A549 (cell line): Measurements from ENCODE around the gene PCDHGB5. TPM values are rescaled to one million over a fixed set of nuclear protein-coding genes. Genes with fewer than 3 reads are reported as not detected.

Experiments
- ATAC-seq, 2 experiments: fragments of 200-7000 bp in 1 of 2; fragments of >200 bp in 1 of 2; cut with Nextera tagmentation in 1 of 2; cut with Tn5 transposase in 1 of 2; 3 replicates each; pipeline versions ENCODE4 v1.8.0 to v1.9.1; 2018 to 2020; ENCODE audit warnings: mild to moderate bottlenecking in 1 of 2, moderate library complexity in 1 of 2
- CTCF ChIA-PET: fragments of 300-600 bp; sonication (Branson Sonifier 250); formaldehyde crosslinking; extraction: SDS; loops from one replicate; lab custom pipeline; 2021; ENCODE audit warnings: antibody characterized with exemption, inconsistent platforms; lab: Yijun Ruan, JAX
- POLR2A ChIA-PET: fragments of 350-600 bp; formaldehyde crosslinking; extraction: SDS; loops from one replicate; lab custom pipeline; 2021; ENCODE audit warnings: antibody characterized with exemption, inconsistent platforms; lab: Yijun Ruan, JAX
- DNase-seq, 2 experiments: peaks; one replicate each; pipeline versions ENCODE4 v3.0.0 to v3.0.0-alpha.2; 2011 to 2016; ENCODE audit warnings: low read depth in 1 of 2, low spot score in 1 of 2
- FAIRE-seq: peaks from 2 replicates; lab custom pipeline; 2011; peaks lifted over from hg19 to GRCh38; lab: Jason Lieb, UNC
- H3K27ac ChIP-seq, 2 experiments: fragments of >200 bp; sonication (Bioruptor Twin); formaldehyde crosslinking; 3 replicates each; pipeline ENCODE4 v1.5.1; 2016 to 2017
- H3K4me1 ChIP-seq: fragments of >200 bp; sonication (Bioruptor Twin); formaldehyde crosslinking; 3 replicates; pipeline ENCODE4 v1.6.1; 2016
- H3K4me2 ChIP-seq: fragments of >200 bp; sonication (Bioruptor Twin); formaldehyde crosslinking; 3 replicates; pipeline ENCODE4 v1.6.1; 2016
- H3K4me3 ChIP-seq: fragments of >200 bp; sonication (Bioruptor Twin); formaldehyde crosslinking; 3 replicates; pipeline ENCODE4 v1.5.1; 2016
- H3K9me3 ChIP-seq: fragments of >200 bp; sonication (Bioruptor Twin); formaldehyde crosslinking; 3 replicates; pipeline ENCODE4 v1.6.1; 2016
- CBX2 ChIP-seq: fragments of 200-600 bp; sonication (generic); IDR thresholded peaks from 2 replicates; pipeline ENCODE4 v1.6.1; 2016; ENCODE audit warnings: low read depth, mild to moderate bottlenecking, borderline replicate concordance
- CHD2 ChIP-seq: fragments of 150-350 bp; IDR thresholded peaks from 2 replicates; pipeline ENCODE4 v1.6.1; 2014; ENCODE audit warnings: low read length; ENCODE audit not compliant: partially characterized antibody
- E2F6 ChIP-seq: IDR thresholded peaks from 2 replicates; pipeline ENCODE4 v1.6.1; 2012; ENCODE audit warnings: low read depth, borderline replicate concordance
- EHMT2 ChIP-seq: fragments of 200-600 bp; sonication (generic); IDR thresholded peaks from 2 replicates; pipeline ENCODE4 v1.6.1; 2016; ENCODE audit warnings: antibody characterized with exemption, low read depth, mild to moderate bottlenecking, moderate library complexity
- ELK1 ChIP-seq: fragments of 150-350 bp; IDR thresholded peaks from 2 replicates; pipeline ENCODE4 v1.6.1; 2014; ENCODE audit warnings: low read depth, mild to moderate bottlenecking, low read length
- EP300 ChIP-seq, 2 experiments: fragments of >200 bp; sonication (Bioruptor Twin); formaldehyde crosslinking; IDR thresholded peaks; 2 replicates in 1 of 2; 3 replicates in 1 of 2; pipeline ENCODE4 v1.6.1; 2016 to 2017
- ESRRA ChIP-seq: fragments of 150-350 bp; IDR thresholded peaks from 2 replicates; pipeline ENCODE4 v1.6.1; 2014; ENCODE audit warnings: mild to moderate bottlenecking, low read length, borderline replicate concordance
- FOSL2 ChIP-seq, 2 experiments: fragments of 450-650 bp in 1 of 2; fragments of >200 bp in 1 of 2; sonication (Bioruptor Twin) in 1 of 2; formaldehyde crosslinking; IDR thresholded peaks; 2 replicates each; pipeline versions ENCODE4 v1.5.0 to v1.6.1; 2016 to 2020; ENCODE audit warnings: mild to moderate bottlenecking in 1 of 2, moderate library complexity in 1 of 2
- HOXA7 ChIP-seq: fragments of 250-450 bp; sonication (Bioruptor Pico); IDR thresholded peaks from 2 replicates; pipeline ENCODE4 v1.5.0; 2020; ENCODE audit warnings: mild to moderate bottlenecking, moderate library complexity
- HOXB13 ChIP-seq: fragments of 250-450 bp; sonication (Bioruptor Pico); IDR thresholded peaks from 2 replicates; pipeline ENCODE4 v1.5.0; 2020; ENCODE audit warnings: low read depth, mild to moderate bottlenecking, moderate library complexity
- HOXB5 ChIP-seq: fragments of 250-450 bp; sonication (Bioruptor Pico); IDR thresholded peaks from 2 replicates; pipeline ENCODE4 v1.5.0; 2020; ENCODE audit warnings: mild to moderate bottlenecking, moderate library complexity
- MAX ChIP-seq: IDR thresholded peaks from 2 replicates; pipeline ENCODE4 v1.6.1; 2012
- MAZ ChIP-seq: fragments of 150-350 bp; IDR thresholded peaks from 2 replicates; pipeline ENCODE4 v1.6.1; 2014; ENCODE audit warnings: antibody characterized with exemption, low read depth, low read length, borderline replicate concordance
- MYC ChIP-seq: IDR thresholded peaks from 2 replicates; pipeline ENCODE4 v1.6.1; 2012; ENCODE audit warnings: mild to moderate bottlenecking, inconsistent platforms, low read length, improper control_type of control experiment, borderline replicate concordance
- NFE2L2 ChIP-seq: fragments of 150-350 bp; conservative IDR thresholded peaks from 2 replicates; pipeline ENCODE4 v1.6.1; 2014; ENCODE audit warnings: low read length
- NPAS2 ChIP-seq: fragments of 250-450 bp; sonication (Bioruptor Pico); IDR thresholded peaks from 2 replicates; pipeline ENCODE4 v1.8.0; 2022; ENCODE audit warnings: mild to moderate bottlenecking, moderate library complexity, borderline replicate concordance
- PBX3 ChIP-seq: IDR thresholded peaks from 2 replicates; pipeline ENCODE4 v1.6.1; 2012
- PHF8 ChIP-seq: fragments of 200-600 bp; sonication (generic); IDR thresholded peaks from 2 replicates; pipeline ENCODE4 v1.6.1; 2016; ENCODE audit warnings: low read depth, mild to moderate bottlenecking, antibody characterized with exemption, moderate library complexity, borderline replicate concordance
- RARB ChIP-seq: fragments of 250-450 bp; sonication (Bioruptor Pico); IDR thresholded peaks from 2 replicates; pipeline ENCODE4 v1.8.0; 2021; ENCODE audit warnings: mild to moderate bottlenecking, moderate library complexity
- RCOR1 ChIP-seq: fragments of 150-350 bp; IDR thresholded peaks from 2 replicates; pipeline ENCODE4 v1.6.1; 2014; ENCODE audit warnings: antibody characterized with exemption, low read length, low read depth
- SREBF2 ChIP-seq: fragments of 450-650 bp; IDR thresholded peaks from 2 replicates; pipeline ENCODE4 v1.6.1; 2014; ENCODE audit warnings: mild to moderate bottlenecking, moderate library complexity
- TFCP2L1 ChIP-seq: fragments of 250-450 bp; sonication (Bioruptor Pico); IDR thresholded peaks from 2 replicates; pipeline ENCODE4 v1.5.0; 2021; ENCODE audit warnings: mild to moderate bottlenecking
- USF2 ChIP-seq: fragments of 450-650 bp; IDR thresholded peaks from 2 replicates; pipeline ENCODE4 v1.6.1; 2014; ENCODE audit warnings: antibody characterized with exemption
- ZFP36 ChIP-seq: fragments of 450-650 bp; IDR thresholded peaks from 2 replicates; pipeline ENCODE4 v1.6.1; 2014; ENCODE audit warnings: borderline replicate concordance; ENCODE audit not compliant: partially characterized antibody
- ZSCAN20 ChIP-seq: fragments of 250-450 bp; sonication (Bioruptor Pico); IDR thresholded peaks from 2 replicates; pipeline ENCODE4 v1.8.0; 2022; ENCODE audit warnings: mild to moderate bottlenecking, moderate library complexity
- WGBS: methylation state at CpG from one replicate; pipeline ENCODE4 v1.1.6; 2017; ENCODE audit errors: missing lambda C conversion rate; 5-methylcytosine and 5-hydroxymethylcytosine counted together
- polyA plus RNA-seq, 4 experiments: library from polyadenylated mRNA; depleted of rRNA in 3 of 4; stranded (reverse); fragments of >200 nt; fragmentation: RNase III in 1 of 4; extraction: RNeasy Plus Mini Kit Qiagen cat#74134 plus additional on column Dnase treatment in 1 of 4; gene quantifications; 2 replicates in 3 of 4; 3 replicates in 1 of 4; pipeline ENCODE4 v1.2.3, GENCODE V29; 2011 to 2017

Gene PCDHGB5
- polyA plus RNA-seq, 2 of the 4 experiments (the other 2 are of a cell fraction) = 1.9 to 3.2 TPM

GRCh38 chr5:141355641-141356040, 42.1 kb upstream of the PCDHGB5 start:
- no peak overlapping the region for H3K4me2 ChIP-seq

GRCh38 chr5:141356133-141356532, 41.6 kb upstream of the PCDHGB5 start:
- Histone ChIP-seq H3K9me3 (peaks cover 58% of the 10 kb centered on the region), H3K4me2 (no peak overlapping the region)
- 52% methylated on average over 5 of the region's 5 CpGs for WGBS
- TF ChIP-seq E2F6 = no peak
- TF ChIP-seq HOXB13 (CRISPR knock-in tag) = no peak
- no peak for TF ChIP-seq EP300 (IDR thresholded peaks at IDR 0.05)
- TF ChIP-seq SREBF2 = no peak
- TF ChIP-seq NFE2L2 = no peak
- no peak for TF ChIP-seq RARB (CRISPR knock-in tag)
- no peak for TF ChIP-seq MAZ
- TF ChIP-seq CBX2 = no peak
- TF ChIP-seq ESRRA = no peak
- TF ChIP-seq RCOR1 = no peak
- TF ChIP-seq, all 56 proteins: peak for 0
- H3K27ac ChIP-seq = no peak overlapping the region
- no peak for ATAC-seq
- ChIA-PET POLR2A (no interaction called here), CTCF (interaction anchor here (1.3 to 3.0 kb wide), 4 partner anchors 8 to 211 kb away, joined by 3 to 13 read pairs (median 4); partner anchors contain the start of gene PCDHGA5)
- no peak for DNase-seq
- no peak overlapping the region for H3K4me3 ChIP-seq
- H3K4me1 ChIP-seq = no peaks in the 10 kb centered on the region
- no peak for FAIRE-seq

More at GRCh38 chr5:141355641-141356040, 42.1 kb upstream of the PCDHGB5 start:
- WGBS = 74% methylated on average over 24 of the region's 24 CpGs
- peaks cover 58% of the 10 kb centered on the region for H3K9me3 ChIP-seq
- H3K27ac ChIP-seq = no peak overlapping the region
- no peak overlapping the region for H3K4me3 ChIP-seq
- FAIRE-seq (no peak), ATAC-seq (no peak), DNase-seq (no peak)
- CTCF ChIA-PET = interaction anchor here (1.3 to 3.0 kb wide), 4 partner anchors 9 to 212 kb away, joined by 3 to 13 read pairs (median 4); partner anchors contain the start of gene PCDHGA5
- H3K4me1 ChIP-seq = no peaks in the 10 kb centered on the region
- no peak for TF ChIP-seq ZFP36
- no peak for TF ChIP-seq TFCP2L1
- TF ChIP-seq PHF8 = no peak
- no peak for TF ChIP-seq NFE2L2
- TF ChIP-seq FOSL2 (IDR thresholded peaks at IDR 0.05) = no peak
- no peak for TF ChIP-seq FOSL2 (CRISPR knock-in tag; IDR thresholded peaks at IDR 0.05)
- TF ChIP-seq ZSCAN20 (CRISPR knock-in tag) = no peak
- TF ChIP-seq CHD2 = no peak
- no peak for TF ChIP-seq HOXB13 (CRISPR knock-in tag)
- TF ChIP-seq PBX3 = no peak
- TF ChIP-seq HOXB5 (CRISPR knock-in tag) = no peak
- no peak for TF ChIP-seq RARB (CRISPR knock-in tag)
- no peak for TF ChIP-seq MYC
- no peak for TF ChIP-seq HOXA7 (CRISPR knock-in tag)
- TF ChIP-seq NPAS2 (CRISPR knock-in tag) = no peak
- TF ChIP-seq EHMT2 = no peak
- no peak for TF ChIP-seq USF2
- TF ChIP-seq ELK1 = no peak
- TF ChIP-seq MAX = no peak
- POLR2A ChIA-PET = no interaction called here
